Fibroblast of mammary gland (primary cell): ENCODE data around the gene RPH3AL.

Experiments used
- DNase-seq: peaks from one replicate; pipeline ENCODE4 v3.0.0-alpha.2; 2010; ENCODE audit warnings: low read depth
- H3K4me3 ChIP-seq: 2 replicates; pipeline ENCODE4 v1.5.1; 2011; ENCODE audit warnings: low read depth, mild to moderate bottlenecking, low read length, moderate library complexity; ENCODE audit not compliant: control insufficient read depth
- CTCF ChIP-seq: conservative IDR thresholded peaks from 2 replicates; pipeline ENCODE4 v1.5.1; 2011; ENCODE audit warnings: low read depth, low read length, inconsistent platforms; ENCODE audit not compliant: control insufficient read depth, insufficient read depth

Gene RPH3AL

GRCh38 chr17:351875-352420 is 659 bp downstream of the RPH3AL start:
- TF ChIP-seq CTCF, result no peak
- no peak overlapping the region for H3K4me3 ChIP-seq
- no peak for DNase-seq

DNA sequence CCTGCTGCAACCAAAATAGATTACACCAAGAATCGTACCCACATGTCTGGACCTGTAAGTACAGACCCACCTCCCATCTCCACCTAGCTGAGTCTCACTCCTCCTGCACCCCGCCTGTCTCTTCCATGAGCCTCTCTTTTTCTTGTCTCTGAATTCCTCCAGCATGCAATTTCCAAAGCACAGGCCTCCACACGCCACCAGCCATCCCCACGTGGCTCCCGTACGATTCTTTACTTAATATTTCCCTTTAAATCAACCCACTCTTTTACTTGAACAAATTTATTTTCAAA is 1.2 kb downstream of the RPH3AL start:
- TF ChIP-seq CTCF, result no peak
- no peak overlapping the region for H3K4me3 ChIP-seq

GRCh38 chr17:350706-351448 is 1.7 kb downstream of the RPH3AL start:
- DNase-seq, result peak; percentile 76
- no peak for TF ChIP-seq CTCF
- no peak overlapping the region for H3K4me3 ChIP-seq

More for the DNA sequence above, 1.2 kb downstream of the RPH3AL start:
- no peak for DNase-seq

DNA sequence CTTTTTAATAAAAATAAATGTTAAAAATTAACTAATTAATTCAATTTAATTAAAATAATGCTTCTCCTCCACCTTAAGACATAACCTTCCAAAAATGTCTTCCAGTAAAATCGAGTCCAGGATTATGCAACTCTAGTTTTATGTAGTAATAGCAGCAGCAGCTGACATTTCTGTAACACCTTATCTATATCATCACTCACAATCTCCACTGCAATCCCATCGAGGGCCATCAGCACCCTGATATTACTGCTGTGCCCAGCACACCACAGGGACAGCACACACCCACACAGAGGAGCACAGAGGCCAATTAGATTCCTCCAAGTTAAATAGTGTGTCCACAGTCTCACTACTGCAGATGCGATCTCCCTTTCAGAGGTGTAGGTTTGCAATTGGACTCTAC is 2.9 kb downstream of the RPH3AL start:
- TF ChIP-seq CTCF, result no peak
- DNase-seq, result no peak

DNA sequence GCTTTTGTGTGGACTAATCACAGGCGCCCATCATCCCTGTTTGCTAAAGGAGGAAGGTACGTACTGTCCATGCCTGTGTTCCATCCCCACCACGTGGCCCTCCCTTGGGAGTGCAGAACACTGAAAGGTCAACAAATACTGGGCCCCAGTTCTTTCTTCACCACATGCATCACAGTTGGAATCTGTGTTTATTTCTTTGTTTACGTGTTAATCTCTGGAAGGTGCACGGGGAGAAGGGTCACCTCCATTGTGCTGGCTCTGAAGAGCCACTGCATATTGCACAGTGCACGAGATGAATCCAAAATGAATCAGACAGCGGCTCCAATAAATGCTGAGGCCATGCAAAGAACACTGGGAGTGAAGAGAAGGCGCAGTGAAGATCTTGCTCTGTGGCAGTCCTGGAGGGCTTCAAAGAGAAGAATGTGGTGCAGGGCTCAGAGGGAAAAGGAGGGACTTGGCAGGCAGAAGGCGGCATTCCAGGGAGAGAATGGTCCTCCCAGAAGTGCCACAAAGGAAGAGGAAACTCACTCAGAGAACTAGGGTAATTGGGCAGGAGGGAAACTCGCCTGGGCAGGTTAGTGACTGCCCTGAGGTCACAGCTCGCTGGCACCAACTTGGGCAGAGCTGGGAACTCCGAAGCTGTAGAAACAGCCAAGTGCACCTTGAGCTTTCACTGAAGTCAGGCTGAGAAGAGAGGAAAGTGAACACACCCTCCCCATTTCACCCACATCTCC is 3.7 kb downstream of the RPH3AL start:
- DNase-seq, result peak; percentile 13
- TF ChIP-seq CTCF, result no peak
- H3K4me3 ChIP-seq, result no peak overlapping the region

More for the DNA sequence above, 2.9 kb downstream of the RPH3AL start:
- H3K4me3 ChIP-seq, result no peak overlapping the region

GRCh38 chr17:348012-348411 is 4.6 kb downstream of the RPH3AL start:
- no peak for TF ChIP-seq CTCF
- DNase-seq, result no peak
- H3K4me3 ChIP-seq, result no peak overlapping the region
